HG03469 (cell line): ENCODE data around the gene GPN2.
"Not testable (repeated sequence)": the region's sequence is repeated elsewhere in the genome, so short reads cannot be mapped to it uniquely, and the experiment has no call there.

ENCODE experiments used
- ATAC-seq: cut with Tn5 transposase; IDR thresholded peaks from one replicate; pipeline ENCODE4 v1.9.1; 2021; ENCODE audit warnings: mild to moderate bottlenecking, moderate library complexity, moderate number of reproducible peaks; ENCODE audit not compliant: unreplicated experiment

Gene GPN2

DNA sequence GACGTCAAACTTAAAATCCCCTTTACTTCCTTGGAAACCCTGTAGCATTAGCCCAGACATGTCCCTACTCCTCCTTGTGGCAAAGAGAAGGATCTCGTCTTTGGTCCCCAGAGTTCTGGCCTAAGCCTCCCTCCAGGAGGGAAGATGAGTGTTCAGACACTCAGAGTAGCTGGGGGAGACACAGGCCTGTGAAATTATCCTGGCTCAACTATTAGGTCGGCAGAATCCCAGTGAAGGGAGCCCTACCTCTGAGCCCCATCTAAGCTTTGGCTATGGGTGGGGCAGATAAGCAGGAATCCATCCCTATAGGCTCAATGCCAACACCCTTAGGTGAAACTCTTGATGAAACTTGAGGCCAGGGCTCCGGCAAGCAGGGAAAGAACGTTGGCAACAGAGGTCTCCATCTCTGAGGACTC, 28.8 kb downstream of the GPN2 start:
- ATAC-seq = no peak

GRCh38 chr1:26858891-26859640, 31.0 kb downstream of the GPN2 start:
- no peak for ATAC-seq

DNA sequence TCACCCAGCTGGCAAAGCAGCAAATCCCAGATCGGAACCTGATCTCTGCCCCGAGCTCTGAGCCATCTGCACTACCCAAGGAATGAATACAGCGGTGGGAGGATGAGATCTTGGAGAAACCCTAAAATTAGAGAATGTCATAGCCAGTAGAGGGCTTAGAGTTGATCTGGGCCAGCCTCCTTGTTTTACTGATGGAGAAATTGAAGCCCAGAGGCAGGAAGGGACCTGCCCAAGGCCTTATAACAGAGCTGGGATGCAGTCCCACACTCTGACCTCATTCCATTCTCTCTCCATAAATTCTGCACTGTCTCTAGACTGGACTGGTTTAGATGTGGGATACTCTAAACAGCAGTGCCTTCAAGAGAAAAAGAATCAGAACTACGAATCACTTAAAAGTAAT, 31.9 kb downstream of the GPN2 start:
- no peak for ATAC-seq

GRCh38 chr1:26857473-26858060, 32.5 kb downstream of the GPN2 start:
- ATAC-seq = no peak

- ATAC-seq = no peak
Observed at GRCh38 chr1:26856604-26857469, 33.2 kb downstream of the GPN2 start.

DNA sequence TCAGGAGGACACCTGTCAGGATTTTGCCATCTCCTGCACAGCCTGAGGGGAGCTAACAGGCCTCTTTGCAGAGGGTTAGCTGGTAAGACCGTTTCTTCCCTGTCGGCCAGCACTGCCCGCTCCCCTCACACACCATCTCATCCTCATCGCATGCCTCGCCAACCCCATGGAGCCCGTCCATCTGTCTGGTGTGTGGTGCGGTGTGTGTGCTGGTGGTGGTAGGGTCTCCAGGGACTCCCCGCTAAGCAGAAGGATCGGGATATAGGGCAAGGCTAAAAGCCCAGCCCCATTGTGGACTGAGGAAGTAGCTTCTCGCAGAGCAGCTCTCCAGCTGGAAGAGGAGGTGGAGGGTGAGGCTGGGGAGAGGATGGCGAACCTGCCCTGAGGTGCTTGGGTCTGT, 33.9 kb downstream of the GPN2 start:
- ATAC-seq = no peak

DNA sequence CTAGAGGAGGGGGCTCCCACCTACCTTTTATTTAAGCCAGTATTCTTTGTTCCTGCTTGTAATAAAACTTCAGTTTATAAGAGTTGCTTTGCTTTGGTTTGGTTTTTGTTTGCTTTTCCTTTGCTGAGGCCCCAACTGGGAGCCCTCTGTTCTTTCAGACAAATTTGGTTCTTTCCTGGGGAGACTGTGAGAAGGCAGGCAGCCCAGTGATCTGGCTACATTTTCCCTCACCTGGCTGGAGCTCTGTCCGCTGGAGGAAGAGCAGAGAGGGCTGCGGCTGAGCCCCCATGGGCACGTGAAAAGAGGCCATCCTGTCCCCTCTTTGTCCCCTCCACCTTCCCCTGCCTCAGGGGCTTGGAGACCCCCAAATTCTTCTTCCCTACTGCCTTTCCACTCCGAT, 34.4 kb downstream of the GPN2 start:
- ATAC-seq = no peak

- no peak for ATAC-seq
Observed at GRCh38 chr1:26854906-26855305, 35.2 kb downstream of the GPN2 start.

- no peak for ATAC-seq
Observed at GRCh38 chr1:26853600-26853999, 36.5 kb downstream of the GPN2 start.

DNA sequence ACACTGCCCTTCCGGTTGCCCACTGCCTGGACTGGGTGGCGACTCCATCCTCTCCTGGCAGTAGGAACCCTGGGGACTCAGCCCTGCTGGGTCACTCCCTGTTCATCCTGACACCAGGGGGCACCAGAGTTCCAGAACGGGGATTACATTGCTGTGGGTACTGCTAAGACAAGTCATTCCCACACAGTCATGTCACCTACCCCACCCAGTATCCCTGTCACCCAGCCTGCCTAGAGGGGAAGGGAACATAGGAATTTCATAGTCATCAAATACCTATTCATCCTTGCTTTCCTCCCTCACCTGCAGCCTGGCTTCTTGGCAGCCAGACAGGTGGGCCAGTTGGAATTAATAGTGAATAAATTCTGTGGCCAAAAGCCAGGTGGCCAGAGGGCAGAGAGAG, 36.9 kb downstream of the GPN2 start:
- ATAC-seq = no peak

DNA sequence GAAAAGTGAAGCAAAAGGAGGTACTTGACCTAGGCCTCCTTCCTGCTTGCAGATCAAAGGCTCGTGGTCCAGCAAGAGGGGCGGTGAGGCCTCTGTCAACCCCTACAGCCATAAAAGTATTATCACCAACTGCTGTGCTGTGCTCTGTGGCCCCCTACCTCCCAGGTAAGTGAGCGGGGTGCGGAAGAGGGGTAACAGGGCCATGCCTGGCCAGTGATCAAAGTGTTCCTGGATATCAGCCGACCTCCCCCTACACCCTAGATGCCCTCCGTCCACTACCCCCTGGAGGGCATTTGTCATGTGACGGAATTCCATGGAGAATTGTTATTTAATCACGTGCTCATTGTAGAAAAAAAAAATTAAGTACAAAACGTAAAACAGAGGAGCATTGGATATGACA, 37.4 kb downstream of the GPN2 start:
- ATAC-seq = no peak

- no peak for ATAC-seq
Observed at GRCh38 chr1:26851106-26851684, 38.9 kb downstream of the GPN2 start.

DNA sequence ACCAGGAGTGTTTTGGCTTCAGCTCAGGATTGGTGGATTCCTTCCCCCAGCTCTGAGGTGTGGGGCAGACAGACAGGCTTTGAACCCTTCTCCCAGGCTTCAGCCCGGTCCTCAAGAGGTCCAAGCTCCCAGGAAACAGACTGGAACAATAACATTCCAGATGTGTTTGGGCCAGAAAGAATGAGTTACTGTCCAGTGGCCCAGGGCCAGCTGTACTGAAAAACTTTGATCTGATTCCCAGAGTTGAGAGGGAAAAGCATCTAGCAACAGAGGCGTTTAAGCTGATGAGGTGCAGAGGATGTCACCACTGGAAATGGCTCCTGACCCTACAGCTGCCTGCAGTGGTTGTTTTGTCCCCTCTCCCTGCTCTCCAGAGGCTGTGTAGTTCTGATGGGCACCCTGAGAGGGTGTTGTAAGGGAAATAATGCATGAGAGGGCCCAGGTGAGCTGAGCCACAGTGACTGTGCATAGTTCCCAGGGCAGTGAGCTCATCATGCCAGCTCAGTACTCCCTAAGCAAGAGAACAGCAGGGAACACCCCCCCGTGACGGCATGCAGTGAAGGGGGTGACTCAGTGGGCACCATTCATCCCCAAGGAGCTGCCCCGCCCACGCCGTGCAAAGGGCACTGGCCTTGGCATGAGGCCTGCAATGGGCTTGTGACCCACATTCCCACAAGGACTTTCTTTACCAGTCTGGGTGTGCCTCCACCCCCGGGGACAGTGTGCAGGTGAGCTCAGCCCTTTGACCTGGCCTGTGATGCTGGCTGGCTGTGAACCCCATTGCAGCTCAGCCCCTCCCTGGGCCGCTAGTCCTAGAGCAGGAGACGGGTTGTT, 40.9 kb downstream of the GPN2 start:
- ATAC-seq = no peak

GRCh38 chr1:26848499-26848898, 41.6 kb downstream of the GPN2 start:
- no peak for ATAC-seq

DNA sequence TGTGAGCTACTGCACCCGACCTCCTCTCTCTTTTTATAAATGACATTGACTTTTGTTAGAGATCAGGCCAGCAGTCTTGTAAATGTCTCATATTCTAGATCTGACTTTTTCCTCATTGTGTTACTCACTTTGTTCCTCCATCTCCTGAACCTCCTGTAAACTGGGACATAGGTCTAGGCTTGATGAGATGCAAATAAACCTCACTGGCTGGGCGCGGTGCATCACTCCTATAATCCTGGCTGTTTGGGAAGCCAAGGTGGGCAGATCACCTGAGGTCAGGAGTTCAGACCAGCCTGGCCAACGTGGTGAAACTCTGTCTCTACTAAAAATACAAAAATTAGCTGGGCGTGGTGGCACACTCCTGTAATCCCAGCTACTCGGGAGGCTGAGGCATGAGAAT, 42.3 kb downstream of the GPN2 start:
- not testable (repeated sequence) for ATAC-seq

GRCh38 chr1:26844424-26845196, 45.5 kb downstream of the GPN2 start:
- ATAC-seq = no peak

- ATAC-seq = no peak
Observed at GRCh38 chr1:26839779-26840178, 50.3 kb downstream of the GPN2 start.

DNA sequence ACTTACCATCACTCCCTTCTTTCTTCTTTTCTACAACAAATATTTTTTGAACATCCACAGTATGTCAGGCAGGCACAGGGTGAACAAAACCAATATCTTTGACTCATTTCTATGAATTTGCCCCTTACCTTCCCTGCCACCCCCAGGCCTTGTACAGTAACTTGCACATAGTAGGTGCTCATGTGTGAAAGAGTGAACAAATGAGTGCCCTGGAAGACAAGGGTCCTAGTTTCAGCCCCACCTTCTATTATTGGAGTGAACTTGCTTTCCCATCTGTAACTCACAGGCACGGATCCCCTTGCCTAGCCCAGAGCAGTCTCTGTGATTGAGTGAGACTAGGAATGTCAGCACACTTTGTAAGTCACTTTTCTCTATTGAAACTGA, 50.8 kb downstream of the GPN2 start:
- ATAC-seq = no peak

- peak; percentile 71 for ATAC-seq
Observed at GRCh38 chr1:26838474-26839338, 51.4 kb downstream of the GPN2 start.
